ENCODE results near the gene PCA3. TPM values are rescaled to one million over a fixed set of nuclear protein-coding genes. Genes with fewer than 3 reads are reported as not detected.

PCA3 gene
- total RNA-seq, 1 experiment from 2014 or later = not detected

DNA sequence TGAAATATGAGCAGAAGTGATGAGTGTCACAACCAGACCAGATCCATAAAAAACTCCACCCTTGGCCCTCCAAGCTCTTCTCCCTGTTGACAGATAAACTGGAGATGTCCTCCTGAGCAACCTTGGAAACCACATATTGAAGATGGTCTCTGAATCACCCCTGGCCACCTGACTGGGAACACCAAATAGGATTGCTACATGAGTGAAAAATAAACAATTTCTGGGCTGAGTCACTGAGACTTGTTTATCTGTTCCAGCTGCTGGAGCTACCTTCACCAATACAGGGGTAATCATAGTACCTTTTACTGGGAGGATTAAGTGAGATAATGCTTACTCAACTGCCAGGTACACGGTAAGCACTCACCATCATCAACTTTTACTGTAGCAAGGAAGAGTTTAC is 53.3 kb downstream of the PCA3 start:
- BruUV-seq (replicated peaks) = no TSS peak
- Mint-ChIP-seq H3K27me3 (ENCODE audit: unreplicated experiment) (peaks cover 17% of the 10 kb centered on the region), H3K4me3 (ENCODE audit: low read depth, unreplicated experiment) (no peak overlapping the region), H3K27ac (ENCODE audit: unreplicated experiment) (no peak overlapping the region), H3K9me3 (ENCODE audit: low read depth, unreplicated experiment) (no peaks in the 10 kb centered on the region), H3K4me1 (ENCODE audit: low read depth, unreplicated experiment) (peaks cover 12% of the 10 kb centered on the region), H3K36me3 (ENCODE audit: insufficient read depth, unreplicated experiment) (no peaks in the 10 kb centered on the region)
- TF ChIP-seq, protein P1, sequence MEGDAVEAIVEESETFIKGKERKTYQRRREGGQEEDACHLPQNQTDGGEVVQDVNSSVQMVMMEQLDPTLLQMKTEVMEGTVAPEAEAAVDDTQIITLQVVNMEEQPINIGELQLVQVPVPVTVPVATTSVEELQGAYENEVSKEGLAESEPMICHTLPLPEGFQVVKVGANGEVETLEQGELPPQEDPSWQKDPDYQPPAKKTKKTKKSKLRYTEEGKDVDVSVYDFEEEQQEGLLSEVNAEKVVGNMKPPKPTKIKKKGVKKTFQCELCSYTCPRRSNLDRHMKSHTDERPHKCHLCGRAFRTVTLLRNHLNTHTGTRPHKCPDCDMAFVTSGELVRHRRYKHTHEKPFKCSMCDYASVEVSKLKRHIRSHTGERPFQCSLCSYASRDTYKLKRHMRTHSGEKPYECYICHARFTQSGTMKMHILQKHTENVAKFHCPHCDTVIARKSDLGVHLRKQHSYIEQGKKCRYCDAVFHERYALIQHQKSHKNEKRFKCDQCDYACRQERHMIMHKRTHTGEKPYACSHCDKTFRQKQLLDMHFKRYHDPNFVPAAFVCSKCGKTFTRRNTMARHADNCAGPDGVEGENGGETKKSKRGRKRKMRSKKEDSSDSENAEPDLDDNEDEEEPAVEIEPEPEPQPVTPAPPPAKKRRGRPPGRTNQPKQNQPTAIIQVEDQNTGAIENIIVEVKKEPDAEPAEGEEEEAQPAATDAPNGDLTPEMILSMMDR (IDR thresholded peaks at IDR 0.05; ENCODE audit: unreplicated experiment) = no peak
- intact Hi-C loops (cut with micrococcal nuclease; ENCODE audit: unreplicated experiment) = loop anchor here (10.0 kb wide), 1 partner anchor 87 kb away; the partner anchor contains the start of gene PRUNE2
- no peak for DNase-seq
- CTCF ChIA-PET = interaction anchor here (0.6 kb wide), 1 partner anchor 374 kb away, joined by 3 read pairs; no protein-coding TSS in a partner anchor

DNA sequence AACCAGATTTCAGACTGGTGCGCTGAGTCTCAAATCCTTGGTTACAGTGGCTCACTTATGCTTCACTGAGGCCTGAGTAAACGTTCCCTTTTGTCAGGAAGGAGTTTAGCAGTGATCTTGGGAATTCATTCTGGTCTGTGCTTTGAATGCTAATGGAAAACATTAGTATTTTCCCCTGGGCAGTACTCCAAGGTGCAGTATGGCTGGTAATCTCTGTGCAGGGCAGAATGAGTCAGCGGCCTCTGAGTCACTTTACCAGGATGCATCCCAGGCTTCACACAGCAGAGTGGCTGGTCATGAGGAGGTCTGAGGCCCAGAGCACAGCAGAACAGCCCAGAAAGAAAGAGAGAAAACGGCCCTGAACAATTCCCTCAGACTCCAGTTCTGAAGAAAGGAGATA is 54.0 kb downstream of the PCA3 start:
- intact Hi-C loops (cut with micrococcal nuclease; ENCODE audit: unreplicated experiment) = loop anchor here (10.0 kb wide), 1 partner anchor 87 kb away; the partner anchor contains the start of gene PRUNE2
- Mint-ChIP-seq H3K9me3 (ENCODE audit: low read depth, unreplicated experiment) (no peaks in the 10 kb centered on the region), H3K27me3 (ENCODE audit: unreplicated experiment) (peaks cover 13% of the 10 kb centered on the region), H3K4me3 (ENCODE audit: low read depth, unreplicated experiment) (no peak overlapping the region), H3K36me3 (ENCODE audit: insufficient read depth, unreplicated experiment) (no peaks in the 10 kb centered on the region), H3K4me1 (ENCODE audit: low read depth, unreplicated experiment) (peaks cover 12% of the 10 kb centered on the region), H3K27ac (ENCODE audit: unreplicated experiment) (no peak overlapping the region)
- peak; percentile 61 for DNase-seq
- BruUV-seq (replicated peaks) = no TSS peak
- CTCF ChIA-PET = interaction anchor here (0.6 kb wide), 1 partner anchor 375 kb away, joined by 3 read pairs; no protein-coding TSS in a partner anchor
- TF ChIP-seq, protein P1 (IDR thresholded peaks at IDR 0.05; ENCODE audit: unreplicated experiment) = no peak

DNA sequence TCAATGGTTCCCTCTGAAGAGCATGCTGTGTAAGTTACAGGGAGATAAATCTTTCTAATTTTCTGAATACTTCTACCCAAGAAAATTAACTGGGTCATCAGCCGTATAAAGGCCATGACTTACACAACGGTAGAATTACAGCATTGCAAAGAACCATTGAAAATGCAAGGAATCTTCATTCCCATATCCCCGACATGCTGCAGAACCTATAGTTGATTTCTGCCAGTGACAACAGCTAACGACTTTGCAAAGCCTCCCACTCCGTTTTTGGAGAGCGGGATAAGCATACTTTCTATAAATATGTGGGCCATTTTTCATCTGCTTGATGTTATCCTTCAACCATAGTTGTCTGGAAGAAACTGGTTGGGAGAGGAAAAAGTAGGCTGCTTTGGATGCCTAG is 56.2 kb downstream of the PCA3 start:
- TF ChIP-seq, protein P1 (IDR thresholded peaks at IDR 0.05; ENCODE audit: unreplicated experiment) = no peak

DNA sequence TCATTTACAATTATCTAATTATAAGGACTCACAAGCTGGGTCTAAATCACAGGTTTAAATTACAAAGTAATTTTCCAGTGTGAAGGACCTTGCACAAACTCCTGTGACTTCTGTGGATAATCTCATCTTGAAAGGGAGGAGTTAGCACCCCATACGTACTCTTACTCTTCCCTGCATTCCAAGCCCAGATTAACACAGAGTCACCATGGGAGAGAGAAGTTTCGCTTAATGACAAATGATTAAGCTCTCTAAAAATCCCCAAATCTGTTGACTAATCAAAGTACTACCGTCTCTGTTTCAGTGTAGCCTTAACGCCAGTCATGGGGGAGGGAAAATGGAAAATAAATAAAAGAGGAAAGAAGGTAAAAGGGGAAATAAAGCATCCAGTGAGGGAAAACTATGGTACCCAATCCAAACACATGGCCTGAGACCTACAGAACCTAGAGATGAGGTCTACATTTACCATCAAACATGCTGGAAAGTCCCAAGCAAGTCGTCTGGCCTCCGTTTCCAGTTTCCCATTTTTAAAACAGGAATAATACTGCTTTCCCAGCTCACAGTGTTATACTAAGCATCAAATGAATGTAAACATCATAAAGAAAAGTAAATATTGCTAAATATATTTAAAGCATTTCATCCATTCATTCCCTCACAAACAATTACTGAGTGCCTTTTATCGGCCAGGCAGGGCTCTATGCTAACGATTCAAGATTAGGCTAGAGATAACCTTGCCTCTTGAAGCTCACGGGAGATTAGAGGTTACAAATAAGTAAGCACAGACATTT is 63.2 kb downstream of the PCA3 start:
- no peak for DNase-seq
- H3K27ac Mint-ChIP-seq (ENCODE audit: unreplicated experiment) = no peak overlapping the region
- no peaks in the 10 kb centered on the region for H3K4me1 Mint-ChIP-seq (ENCODE audit: low read depth, unreplicated experiment)
- H3K36me3 Mint-ChIP-seq (ENCODE audit: insufficient read depth, unreplicated experiment) = no peaks in the 10 kb centered on the region
- peaks cover 3% of the 10 kb centered on the region for H3K27me3 Mint-ChIP-seq (ENCODE audit: unreplicated experiment)
- no peak overlapping the region for H3K4me3 Mint-ChIP-seq (ENCODE audit: low read depth, unreplicated experiment)
- intact Hi-C loops (cut with micrococcal nuclease; ENCODE audit: unreplicated experiment) = no loop called here
- CTCF ChIA-PET = no interaction called here
- BruUV-seq (replicated peaks) = no TSS peak
- TF ChIP-seq, protein P1 (IDR thresholded peaks at IDR 0.05; ENCODE audit: unreplicated experiment) = no peak
- H3K9me3 Mint-ChIP-seq (ENCODE audit: low read depth, unreplicated experiment) = no peaks in the 10 kb centered on the region

More for the DNA sequence above, 56.2 kb downstream of the PCA3 start:
- Mint-ChIP-seq H3K9me3 (ENCODE audit: low read depth, unreplicated experiment) (no peaks in the 10 kb centered on the region), H3K4me1 (ENCODE audit: low read depth, unreplicated experiment) (peaks cover 12% of the 10 kb centered on the region), H3K27ac (ENCODE audit: unreplicated experiment) (no peak overlapping the region), H3K36me3 (ENCODE audit: insufficient read depth, unreplicated experiment) (no peaks in the 10 kb centered on the region), H3K27me3 (ENCODE audit: unreplicated experiment) (peaks cover 13% of the 10 kb centered on the region), H3K4me3 (ENCODE audit: low read depth, unreplicated experiment) (no peak overlapping the region)
- CTCF ChIA-PET = no interaction called here
- DNase-seq = no peak
- intact Hi-C loops (cut with micrococcal nuclease; ENCODE audit: unreplicated experiment) = no loop called here
- no TSS peak for BruUV-seq (replicated peaks)

All from Calu3 (cell line).